Astrocyte (in vitro differentiated cells and primary cell): ENCODE results near the gene ZSWIM9.

Source experiments
- CTCF ChIP-seq: IDR thresholded peaks from 2 replicates; pipeline ENCODE4 v1.5.1; 2011; ENCODE audit warnings: low read depth, mild to moderate bottlenecking, inconsistent platforms, low read length, moderate library complexity; ENCODE audit not compliant: insufficient read depth
- EZH2 ChIP-seq: IDR thresholded peaks from 2 replicates; pipeline ENCODE4 v1.6.1; 2012; ENCODE audit warnings: mild to moderate bottlenecking, low read length, inconsistent platforms; ENCODE audit not compliant: insufficient read depth

- TF ChIP-seq CTCF, result no peak
- TF ChIP-seq EZH2, result no peak
Measured at GRCh38 chr19:48203222-48203793, 32.8 kb downstream of the ZSWIM9 start.
